SU-DHL-6 (cell line): ENCODE results near the gene DUSP12.

Experiments used
- CTCF ChIP-seq: fragments of 200-600 bp; sonication (generic); IDR thresholded peaks from one replicate; pipeline ENCODE4 v1.5.1; 2017; ENCODE audit warnings: antibody characterized with exemption, mild to moderate bottlenecking, low read length, moderate library complexity; ENCODE audit not compliant: insufficient read depth, poor library complexity, severe bottlenecking
- EZH2phosphoT487 ChIP-seq: fragments of 200-600 bp; sonication (generic), shearing (Covaris generic); conservative IDR thresholded peaks from 2 replicates; pipeline ENCODE4 v1.6.1; 2018; ENCODE audit warnings: mild to moderate bottlenecking, antibody characterized with exemption, low read length, moderate library complexity, mixed read lengths

- TF ChIP-seq CTCF (no peak), EZH2phosphoT487 (no peak)
These were observed 19.5 kb upstream of the DUSP12 start for GRCh38 chr1:161730050-161730564.
